ENCODE data around the gene SNX19.
"Not testable (repeated sequence)": the region's sequence is repeated elsewhere in the genome, so short reads cannot be mapped to it uniquely, and the experiment has no call there.

DNA sequence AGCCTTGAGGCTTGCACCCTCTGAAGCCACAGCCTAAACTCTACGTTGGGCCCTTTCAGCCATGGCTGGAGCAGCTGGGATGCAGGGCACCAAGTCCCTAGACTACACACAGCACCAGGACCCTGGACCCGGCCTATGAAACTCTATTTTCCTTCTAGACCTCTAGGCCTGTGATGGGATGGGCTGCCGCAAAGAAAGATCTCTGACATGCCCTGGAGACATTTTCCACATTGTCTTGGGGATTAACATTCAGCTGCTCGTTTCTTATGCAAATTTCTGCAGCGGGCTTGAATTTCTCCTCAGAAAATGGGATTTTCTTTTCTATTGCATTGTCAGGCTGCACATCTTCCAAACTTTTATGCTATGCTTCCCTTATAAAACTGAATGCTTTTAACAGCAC is 4.3 kb upstream of the SNX19 start:
- TF ChIP-seq, protein P1, sequence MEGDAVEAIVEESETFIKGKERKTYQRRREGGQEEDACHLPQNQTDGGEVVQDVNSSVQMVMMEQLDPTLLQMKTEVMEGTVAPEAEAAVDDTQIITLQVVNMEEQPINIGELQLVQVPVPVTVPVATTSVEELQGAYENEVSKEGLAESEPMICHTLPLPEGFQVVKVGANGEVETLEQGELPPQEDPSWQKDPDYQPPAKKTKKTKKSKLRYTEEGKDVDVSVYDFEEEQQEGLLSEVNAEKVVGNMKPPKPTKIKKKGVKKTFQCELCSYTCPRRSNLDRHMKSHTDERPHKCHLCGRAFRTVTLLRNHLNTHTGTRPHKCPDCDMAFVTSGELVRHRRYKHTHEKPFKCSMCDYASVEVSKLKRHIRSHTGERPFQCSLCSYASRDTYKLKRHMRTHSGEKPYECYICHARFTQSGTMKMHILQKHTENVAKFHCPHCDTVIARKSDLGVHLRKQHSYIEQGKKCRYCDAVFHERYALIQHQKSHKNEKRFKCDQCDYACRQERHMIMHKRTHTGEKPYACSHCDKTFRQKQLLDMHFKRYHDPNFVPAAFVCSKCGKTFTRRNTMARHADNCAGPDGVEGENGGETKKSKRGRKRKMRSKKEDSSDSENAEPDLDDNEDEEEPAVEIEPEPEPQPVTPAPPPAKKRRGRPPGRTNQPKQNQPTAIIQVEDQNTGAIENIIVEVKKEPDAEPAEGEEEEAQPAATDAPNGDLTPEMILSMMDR (IDR thresholded peaks at IDR 0.05), result not testable (repeated sequence)
- not testable (repeated sequence) for TF ChIP-seq GATA2 (CRISPR knock-in tag; IDR thresholded peaks at IDR 0.05); POLR2AphosphoS5 (IDR thresholded peaks at IDR 0.05; ENCODE audit: low read depth, low read length); RCOR1 (IDR thresholded peaks at IDR 0.05; ENCODE audit: low read length); SIN3A (IDR thresholded peaks at IDR 0.05; ENCODE audit: borderline replicate concordance, low read depth, low read length); TAF1 (IDR thresholded peaks at IDR 0.05; ENCODE audit: borderline replicate concordance, low read depth, low read length)

Data from SK-N-SH (cell line).